Duodenal mucosa (tissue), 2 donors: ENCODE measurements around the gene GYG2.

Source experiments
- H3K27ac ChIP-seq: one replicate; pipeline ENCODE4 v1.7.0; 2013; ENCODE audit warnings: low read depth, low read length
- H3K27me3 ChIP-seq, 2 donors: one replicate each; pipeline ENCODE4 v1.7.0; 2013; ENCODE audit warnings: low read length in 2 of 2, control low read depth in 1 of 2; ENCODE audit not compliant: insufficient read depth in 2 of 2, control insufficient read depth in 1 of 2
- H3K36me3 ChIP-seq, 2 donors: one replicate each; pipeline ENCODE4 v1.7.0; 2013; ENCODE audit warnings: low read length in 2 of 2, control low read depth in 1 of 2; ENCODE audit not compliant: insufficient read depth in 2 of 2, control insufficient read depth in 1 of 2
- H3K4me1 ChIP-seq, 2 donors: one replicate each; pipeline ENCODE4 v1.7.0; 2013; ENCODE audit warnings: low read length in 2 of 2, control low read depth in 1 of 2; ENCODE audit not compliant: insufficient read depth in 2 of 2, control insufficient read depth in 1 of 2
- H3K4me3 ChIP-seq, 2 donors: one replicate each; pipeline ENCODE4 v1.7.0; 2013; ENCODE audit warnings: low read length in 2 of 2, low read depth in 1 of 2
- H3K9ac ChIP-seq, 2 donors: one replicate each; pipeline ENCODE4 v1.7.0; 2013; ENCODE audit warnings: low read length in 2 of 2, low read depth in 1 of 2
- H3K9me3 ChIP-seq, 2 donors: one replicate each; pipeline ENCODE4 v1.7.0; 2013; ENCODE audit warnings: low read length in 2 of 2, control low read depth in 1 of 2; ENCODE audit not compliant: control insufficient read depth in 1 of 2

The GYG2 gene

GRCh38 chrX:2862404-2862803 lies 33.7 kb downstream of the GYG2 start:
- no peak overlapping the region for H3K4me3 ChIP-seq
- H3K36me3 ChIP-seq = no peaks in the 10 kb centered on the region
- no peaks in the 10 kb centered on the region for H3K27me3 ChIP-seq
- H3K27ac ChIP-seq = no peak overlapping the region
- H3K4me1 ChIP-seq = no peaks in the 10 kb centered on the region
- no peak overlapping the region for H3K9ac ChIP-seq
- no peaks in the 10 kb centered on the region for H3K9me3 ChIP-seq

- H3K4me3 ChIP-seq = no peak overlapping the region
- H3K36me3 ChIP-seq = no peaks in the 10 kb centered on the region
- H3K9ac ChIP-seq = no peak overlapping the region
- no peaks in the 10 kb centered on the region for H3K9me3 ChIP-seq
- H3K27ac ChIP-seq = no peak overlapping the region
- H3K4me1 ChIP-seq = no peaks in the 10 kb centered on the region
- no peaks in the 10 kb centered on the region for H3K27me3 ChIP-seq
Observed at GRCh38 chrX:2863646-2864045, 34.9 kb downstream of the GYG2 start.

- H3K4me3 ChIP-seq = no peak overlapping the region
- H3K9ac ChIP-seq = no peak overlapping the region
- no peaks in the 10 kb centered on the region for H3K4me1 ChIP-seq
- no peaks in the 10 kb centered on the region for H3K27me3 ChIP-seq
- no peaks in the 10 kb centered on the region for H3K9me3 ChIP-seq
- H3K27ac ChIP-seq = no peak overlapping the region
- H3K36me3 ChIP-seq = no peaks in the 10 kb centered on the region
Observed at GRCh38 chrX:2867206-2867605, 38.5 kb downstream of the GYG2 start.

GRCh38 chrX:2870650-2871049 lies 41.9 kb downstream of the GYG2 start:
- H3K9me3 ChIP-seq = no peaks in the 10 kb centered on the region
- no peak overlapping the region for H3K27ac ChIP-seq
- H3K9ac ChIP-seq = no peak overlapping the region
- no peak overlapping the region for H3K4me3 ChIP-seq
- no peaks in the 10 kb centered on the region for H3K4me1 ChIP-seq
- no peaks in the 10 kb centered on the region for H3K36me3 ChIP-seq
- H3K27me3 ChIP-seq = no peaks in the 10 kb centered on the region

- Histone ChIP-seq H3K27me3 (no peaks in the 10 kb centered on the region), H3K36me3 (no peaks in the 10 kb centered on the region), H3K9me3 (no peaks in the 10 kb centered on the region), H3K9ac (no peak overlapping the region), H3K4me3 (no peak overlapping the region), H3K4me1 (no peaks in the 10 kb centered on the region), H3K27ac (no peak overlapping the region)
Observed at GRCh38 chrX:2871831-2872230, 43.1 kb downstream of the GYG2 start.

GRCh38 chrX:2872671-2873277 lies 44.0 kb downstream of the GYG2 start:
- H3K36me3 ChIP-seq = no peaks in the 10 kb centered on the region
- H3K9ac ChIP-seq = no peak overlapping the region
- no peaks in the 10 kb centered on the region for H3K27me3 ChIP-seq
- H3K9me3 ChIP-seq = no peaks in the 10 kb centered on the region
- H3K4me1 ChIP-seq = no peaks in the 10 kb centered on the region
- H3K27ac ChIP-seq = no peak overlapping the region
- H3K4me3 ChIP-seq = no peak overlapping the region

GRCh38 chrX:2874222-2875135 lies 45.7 kb downstream of the GYG2 start:
- H3K27me3 ChIP-seq = no peaks in the 10 kb centered on the region
- no peaks in the 10 kb centered on the region for H3K4me1 ChIP-seq
- no peak overlapping the region for H3K9ac ChIP-seq
- H3K9me3 ChIP-seq = no peaks in the 10 kb centered on the region
- no peaks in the 10 kb centered on the region for H3K36me3 ChIP-seq
- H3K4me3 ChIP-seq = no peak overlapping the region
- no peak overlapping the region for H3K27ac ChIP-seq

GRCh38 chrX:2875136-2875481 lies 46.4 kb downstream of the GYG2 start:
- H3K4me3 ChIP-seq = no peak overlapping the region
- no peaks in the 10 kb centered on the region for H3K4me1 ChIP-seq
- no peak overlapping the region for H3K9ac ChIP-seq
- H3K27me3 ChIP-seq = no peaks in the 10 kb centered on the region
- H3K36me3 ChIP-seq = no peaks in the 10 kb centered on the region
- H3K9me3 ChIP-seq = no peaks in the 10 kb centered on the region
- H3K27ac ChIP-seq = no peak overlapping the region

GRCh38 chrX:2875798-2876399 lies 47.2 kb downstream of the GYG2 start:
- H3K4me3 ChIP-seq = no peak overlapping the region
- no peaks in the 10 kb centered on the region for H3K4me1 ChIP-seq
- no peaks in the 10 kb centered on the region for H3K27me3 ChIP-seq
- H3K36me3 ChIP-seq = no peaks in the 10 kb centered on the region
- H3K9ac ChIP-seq = no peak overlapping the region
- no peaks in the 10 kb centered on the region for H3K9me3 ChIP-seq
- H3K27ac ChIP-seq = no peak overlapping the region

- H3K4me3 ChIP-seq = no peak overlapping the region
- no peaks in the 10 kb centered on the region for H3K4me1 ChIP-seq
- no peaks in the 10 kb centered on the region for H3K9me3 ChIP-seq
- H3K36me3 ChIP-seq = no peaks in the 10 kb centered on the region
- H3K9ac ChIP-seq = no peak overlapping the region
- no peak overlapping the region for H3K27ac ChIP-seq
- no peaks in the 10 kb centered on the region for H3K27me3 ChIP-seq
Observed at GRCh38 chrX:2878563-2878962, 49.8 kb downstream of the GYG2 start.
